K562 (cell line): ENCODE results near the gene BEND5. TPM values are rescaled to one million over a fixed set of nuclear protein-coding genes. Genes with fewer than 3 reads are reported as not detected.

Source experiments
- ATAC-seq: fragments of 200-7000 bp; cut with Tn5 transposase; 3 replicates; pipeline ENCODE4 v1.9.1; 2020; ENCODE audit warnings: moderate library complexity
- BruUV-seq: library from RNA; stranded (reverse); fragments of 400-500 nt; replicated peaks from 2 replicates; lab custom pipeline; 2021; lab: Mats Ljungman, UMichigan
- CTCF ChIA-PET: fragments of 300-600 bp; formaldehyde crosslinking; extraction: SDS; loops from one replicate; lab custom pipeline; 2021; ENCODE audit warnings: low intra/inter-chr PET ratio; lab: Yijun Ruan, JAX
- POLR2A ChIA-PET: fragments of 300-600, 350-650 bp; sonication (Branson Sonifier 250); formaldehyde crosslinking; extraction: SDS; loops from one replicate; lab custom pipeline; 2021; ENCODE audit warnings: antibody characterized with exemption, inconsistent platforms; lab: Yijun Ruan, JAX
- DNase-seq, 4 experiments: peaks; one replicate each; pipeline versions ENCODE4 v3.0.0 to v3.0.0-alpha.2; 2011 to 2018; ENCODE audit warnings: low spot score in 3 of 4, mixed read lengths in 3 of 4; ENCODE audit errors: extremely low read depth in 1 of 4
- FAIRE-seq: peaks from 2 replicates; lab custom pipeline; 2011; peaks lifted over from hg19 to GRCh38; lab: Jason Lieb, UNC
- H2AFZ ChIP-seq: 2 replicates; pipeline ENCODE4 v1.6.0; 2011; ENCODE audit warnings: low read depth, low read length, control low read depth, inconsistent platforms
- H3K27ac ChIP-seq: fragments of 200-600 bp; 3 replicates; pipeline ENCODE4 v1.8.0; 2011; ENCODE audit warnings: low read depth, mild to moderate bottlenecking, control low read depth, inconsistent platforms, low read length, moderate library complexity, mixed read lengths; ENCODE audit errors: extremely low read depth
- H3K27me3 ChIP-seq, 2 experiments: fragments of 300-600 bp in 1 of 2; 2 replicates in 1 of 2; 3 replicates in 1 of 2; pipeline versions ENCODE4 v1.6.0 to v1.8.0; 2011; ENCODE audit warnings: inconsistent platforms in 2 of 2, low read length in 2 of 2, mild to moderate bottlenecking in 1 of 2, mixed read lengths in 1 of 2, moderate library complexity in 1 of 2; ENCODE audit not compliant: control insufficient read depth in 2 of 2, insufficient read depth in 2 of 2
- H3K36me3 ChIP-seq: fragments of 300-600 bp; 3 replicates; pipeline ENCODE4 v1.8.0; 2011; ENCODE audit warnings: mild to moderate bottlenecking, low read length, inconsistent platforms; ENCODE audit not compliant: control insufficient read depth, insufficient read depth
- H3K4me1 ChIP-seq, 2 experiments: fragments of 200-600 bp in 1 of 2; replicated peaks in 1 of 2; 2 replicates in 1 of 2; 3 replicates in 1 of 2; pipeline versions ENCODE4 v1.5.1 to v1.8.0; 2011; ENCODE audit warnings: inconsistent platforms in 2 of 2, low read length in 2 of 2, mild to moderate bottlenecking in 1 of 2, mixed read lengths in 1 of 2, moderate library complexity in 1 of 2; ENCODE audit not compliant: control insufficient read depth in 2 of 2, insufficient read depth in 2 of 2
- H3K4me2 ChIP-seq: 2 replicates; pipeline ENCODE4 v1.6.1; 2011; ENCODE audit warnings: low read length, control low read depth, inconsistent platforms, mixed read lengths; ENCODE audit not compliant: insufficient read depth
- H3K4me3 ChIP-seq: fragments of 200-600 bp; sonication (generic), shearing (Covaris generic); 2 replicates; pipeline ENCODE4 v1.5.1; 2016; ENCODE audit warnings: control low read depth, inconsistent platforms
- H3K79me2 ChIP-seq: fragments of 200-600 bp; 3 replicates; pipeline ENCODE4 v1.8.0; 2011; ENCODE audit warnings: low read length, inconsistent platforms; ENCODE audit not compliant: control insufficient read depth, insufficient read depth
- H3K9ac ChIP-seq, 2 experiments: 2 replicates each; pipeline versions ENCODE4 v1.6.0 to v1.6.1; 2011; ENCODE audit warnings: low read depth in 2 of 2, low read length in 2 of 2, control low read depth in 1 of 2, inconsistent platforms in 1 of 2, mild to moderate bottlenecking in 1 of 2, mixed read lengths in 1 of 2; ENCODE audit not compliant: insufficient read depth in 1 of 2
- H3K9me1 ChIP-seq: one replicate; pipeline ENCODE4 v1.6.0; 2011; ENCODE audit warnings: inconsistent platforms, mild to moderate bottlenecking, low read length, moderate library complexity; ENCODE audit not compliant: control insufficient read depth, insufficient read depth
- H3K9me3 ChIP-seq: replicated peaks from 2 replicates; pipeline ENCODE4 v1.5.1; 2011; ENCODE audit warnings: low read depth, low read length, inconsistent platforms; ENCODE audit not compliant: control insufficient read depth, insufficient read depth
- H4K20me1 ChIP-seq: replicated peaks from 2 replicates; pipeline ENCODE4 v1.6.1; 2011; ENCODE audit warnings: low read length, inconsistent platforms, mixed read lengths; ENCODE audit not compliant: control insufficient read depth, insufficient read depth
- CBFA2T3 ChIP-seq: fragments of 450-650 bp; IDR thresholded peaks from 2 replicates; pipeline ENCODE4 v1.6.1; 2017
- FOXJ3 ChIP-seq: sonication (generic); formaldehyde crosslinking; IDR thresholded peaks from 2 replicates; pipeline ENCODE4 v1.4.0; 2020; ENCODE audit warnings: mild to moderate bottlenecking, missing genetic modification reagents
- MCM2 ChIP-seq: fragments of 450-650 bp; IDR thresholded peaks from 2 replicates; pipeline ENCODE4 v1.6.1; 2017; ENCODE audit warnings: low read depth, mild to moderate bottlenecking
- NELFE ChIP-seq: IDR thresholded peaks from 2 replicates; pipeline ENCODE4 v1.6.1; 2011; ENCODE audit warnings: mild to moderate bottlenecking; ENCODE audit not compliant: insufficient read depth, insufficient read length
- NR2C2 ChIP-seq, 2 experiments: fragments of 200-800 bp in 1 of 2; sonication (Bioruptor generic) in 1 of 2; sonication (generic) in 1 of 2; formaldehyde crosslinking in 1 of 2; IDR thresholded peaks; 2 replicates each; pipeline versions ENCODE4 v1.6.1 to v1.8.0; 2016 to 2022; ENCODE audit warnings: mild to moderate bottlenecking in 1 of 2, missing compliant biosample characterization in 1 of 2, missing genetic modification characterization in 1 of 2, missing genetic modification reagents in 1 of 2
- PURB ChIP-seq: sonication (generic); formaldehyde crosslinking; IDR thresholded peaks from 2 replicates; pipeline ENCODE4 v1.9.0; 2021; ENCODE audit warnings: low read depth, mild to moderate bottlenecking, missing genetic modification reagents
- RFX5 ChIP-seq: IDR thresholded peaks from 2 replicates; pipeline ENCODE4 v1.6.1; 2011; ENCODE audit warnings: low read depth, mild to moderate bottlenecking, improper control_type of control experiment, low read length
- SNRNP70 ChIP-seq: fragments of 200-400 bp; formaldehyde crosslinking; optimal IDR thresholded peaks from 2 replicates; pipeline ENCODE3; 2017; ENCODE audit warnings: low read depth, low read length
- ZBED1 ChIP-seq: IDR thresholded peaks from 2 replicates; pipeline ENCODE4 v1.6.1; 2014
- WGBS: fragments of 100-300 bp; shearing (Covaris generic); methylation state at CpG from one replicate; pipeline ENCODE4 v1.1.6; 2016; ENCODE audit warnings: low coverage, mixed read lengths; ENCODE audit not compliant: insufficient coverage; ENCODE audit errors: missing lambda C conversion rate; 5-methylcytosine and 5-hydroxymethylcytosine counted together
- in situ Hi-C: fragments of 300-500 bp; cut with MboI; formaldehyde crosslinking; loops from 4 replicates; pipeline ENCODE4 v1.15.0; 2018; ENCODE audit warnings: inconsistent platforms, mixed read lengths
- intact Hi-C: fragments of 100-400 bp; cut with micrococcal nuclease; formaldehyde crosslinking; loops from 2 replicates; pipeline ENCODE4 v1.14.2; 2022
- polyA plus RNA-seq, 8 experiments: library from polyadenylated mRNA; depleted of rRNA in 4 of 8; stranded (reverse) in 5 of 8; unstranded in 3 of 8; fragments of >200 nt; fragmentation: Nextera tagmentation in 2 of 8; fragmentation: Illumina TruSeq in 1 of 8; extraction: Ambion mirVana in 2 of 8; extraction: Trizol in 1 of 8; gene quantifications; 2 replicates each; pipeline versions ENCODE4 v1.2.1 to v1.2.3, GENCODE V29; 2011 to 2014; ENCODE audit warnings: inconsistent platforms in 1 of 8, missing spikeins in 1 of 8
- total RNA-seq, 7 experiments: library from RNA; depleted of rRNA in 6 of 7; stranded (reverse); fragments of >200 nt in 6 of 7; fragmentation: Illumina TruSeq in 2 of 7; extraction: Trizol in 2 of 7; gene quantifications; 2 replicates each; pipeline versions ENCODE4 v1.2.1 to v1.2.3, GENCODE V29; 2011 to 2021; ENCODE audit warnings: low replicate concordance in 1 of 7

Gene BEND5
- total and polyA plus RNA-seq, 9 of the 15 experiments (the other 6 are each of a cell fraction or from before 2014, with no cell fraction given) = not detected

DNA sequence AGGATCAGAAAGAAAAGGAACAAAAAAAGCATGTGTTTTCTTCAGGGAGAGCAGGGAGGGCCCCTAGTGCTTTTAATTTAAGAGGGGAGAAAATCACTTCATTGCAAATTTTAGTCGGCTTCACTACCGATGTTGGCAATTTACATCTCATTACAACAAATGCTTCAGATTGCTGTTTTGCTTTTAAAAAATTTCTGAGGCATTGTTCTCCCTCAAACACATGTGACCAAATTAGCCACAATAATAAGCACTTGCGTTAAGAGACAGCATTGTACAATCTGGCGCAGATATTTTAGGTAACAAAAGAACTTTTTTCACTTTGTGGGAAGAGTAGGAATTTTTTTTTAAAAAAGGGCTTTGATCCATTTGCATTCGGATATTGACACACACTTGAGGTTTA lies 29.8 kb downstream of the BEND5 start (continued):
- no peak for TF ChIP-seq ZBED1
- TF ChIP-seq SNRNP70 = no peak
- TF ChIP-seq MCM2 = no peak

GRCh38 chr1:48744032-48744431 lies 32.7 kb downstream of the BEND5 start:
- no peaks in the 10 kb centered on the region; the same call in 1 of the 2 replicates for H3K9me3 ChIP-seq
- CTCF ChIA-PET = no interaction called here
- ATAC-seq = no peak
- H3K27ac ChIP-seq = no peak overlapping the region
- H3K36me3 ChIP-seq = no peaks in the 10 kb centered on the region
- no peaks in the 10 kb centered on the region for H4K20me1 ChIP-seq
- no peak overlapping the region for H3K9ac ChIP-seq
- no peak for TF ChIP-seq CBFA2T3
- no peak for TF ChIP-seq RFX5
- no peak for TF ChIP-seq FOXJ3 (CRISPR knock-in tag)
- TF ChIP-seq NELFE = no peak
- TF ChIP-seq NR2C2 (CRISPR knock-in tag; IDR thresholded peaks at IDR 0.05) = no peak
- TF ChIP-seq NR2C2 (tag; IDR thresholded peaks at IDR 0.05) = no peak
- no peak for TF ChIP-seq PURB (CRISPR knock-in tag)
- no TSS peak for BruUV-seq
- POLR2A ChIA-PET = interaction anchor here (0.8 to 1.6 kb wide), 2 partner anchors 9 to 38 kb away, joined by 3 read pairs; no protein-coding TSS in a partner anchor
- no peaks in the 10 kb centered on the region for H3K9me1 ChIP-seq
- no peak overlapping the region for H3K4me2 ChIP-seq
- no peaks in the 10 kb centered on the region for H3K4me1 ChIP-seq
- H3K79me2 ChIP-seq = no peaks in the 10 kb centered on the region
- H3K4me3 ChIP-seq = no peak overlapping the region
- DNase-seq = no peak
- no peak for FAIRE-seq
- no peaks in the 10 kb centered on the region for H3K27me3 ChIP-seq
- H2AFZ ChIP-seq = no peak overlapping the region
- 0% methylated on average over 2 of the region's 2 CpGs for WGBS
- intact Hi-C loops = no loop called here
- in situ Hi-C loops = no loop called here
